GM19372 (cell line): ENCODE results near the gene NSUN5.

Experiments
- ATAC-seq: cut with Tn5 transposase; IDR thresholded peaks from one replicate; pipeline ENCODE4 v1.9.1; 2021; ENCODE audit warnings: mild to moderate bottlenecking, low read depth, moderate library complexity; ENCODE audit not compliant: unreplicated experiment

NSUN5 gene

GRCh38 chr7:73308665-73309214, at the start of gene NSUN5:
Gene NSUN5, minus strand, starts transcription at chr7:73308826. Its CDS starts 36 bp downstream, at chr7:73308790.
- ATAC-seq = peak; percentile 94

GRCh38 chr7:73356159-73356558, 47.5 kb upstream of the NSUN5 start:
- ATAC-seq = no peak

GRCh38 chr7:73354821-73355220, 46.2 kb upstream of the NSUN5 start:
- no peak for ATAC-seq

GRCh38 chr7:73354196-73354595, 45.6 kb upstream of the NSUN5 start:
- ATAC-seq = no peak

- ATAC-seq = no peak
Measured at GRCh38 chr7:73353243-73353642, 44.6 kb upstream of the NSUN5 start.

GRCh38 chr7:73352784-73353183, 44.2 kb upstream of the NSUN5 start:
- no peak for ATAC-seq

GRCh38 chr7:73351447-73352167, 43.0 kb upstream of the NSUN5 start:
- no peak for ATAC-seq

GRCh38 chr7:73350306-73351068, 41.9 kb upstream of the NSUN5 start:
- no peak for ATAC-seq

- no peak for ATAC-seq
Measured at GRCh38 chr7:73349763-73350162, 41.1 kb upstream of the NSUN5 start.

GRCh38 chr7:73345951-73346350, 37.3 kb upstream of the NSUN5 start:
- ATAC-seq = no peak

- ATAC-seq = no peak
Measured at GRCh38 chr7:73345538-73345937, 36.9 kb upstream of the NSUN5 start.

GRCh38 chr7:73343671-73344380, 35.2 kb upstream of the NSUN5 start:
- no peak for ATAC-seq

GRCh38 chr7:73342645-73343044, 34.0 kb upstream of the NSUN5 start:
- no peak for ATAC-seq

- ATAC-seq = no peak
Measured at GRCh38 chr7:73341877-73342276, 33.3 kb upstream of the NSUN5 start.

GRCh38 chr7:73340514-73340913, 31.9 kb upstream of the NSUN5 start:
- no peak for ATAC-seq

GRCh38 chr7:73338321-73338720, 29.7 kb upstream of the NSUN5 start:
- ATAC-seq = no peak

GRCh38 chr7:73332447-73332846, 23.8 kb upstream of the NSUN5 start:
- ATAC-seq = no peak

GRCh38 chr7:73330772-73331171, 22.1 kb upstream of the NSUN5 start:
- ATAC-seq = no peak

GRCh38 chr7:73329861-73330581, 21.4 kb upstream of the NSUN5 start:
- no peak for ATAC-seq

- no peak for ATAC-seq
Measured at GRCh38 chr7:73328696-73329095, 20.1 kb upstream of the NSUN5 start.
